D721Med (cell line): ENCODE measurements around the gene VMAC.

Experiments
- DNase-seq: peaks from one replicate; pipeline ENCODE4 v3.0.0; 2011; ENCODE audit warnings: low spot score; ENCODE audit not compliant: insufficient read length
- FAIRE-seq: peaks from 2 replicates; lab custom pipeline; 2011; peaks lifted over from hg19 to GRCh38; lab: Jason Lieb, UNC
- TF ChIP-seq, protein P1 (sequence below): IDR thresholded peaks from 2 replicates; pipeline ENCODE4 v1.5.1; 2012; ENCODE audit warnings: mild to moderate bottlenecking, control low read depth; ENCODE audit not compliant: insufficient read depth; ENCODE audit errors: missing control alignments

Gene VMAC

DNA sequence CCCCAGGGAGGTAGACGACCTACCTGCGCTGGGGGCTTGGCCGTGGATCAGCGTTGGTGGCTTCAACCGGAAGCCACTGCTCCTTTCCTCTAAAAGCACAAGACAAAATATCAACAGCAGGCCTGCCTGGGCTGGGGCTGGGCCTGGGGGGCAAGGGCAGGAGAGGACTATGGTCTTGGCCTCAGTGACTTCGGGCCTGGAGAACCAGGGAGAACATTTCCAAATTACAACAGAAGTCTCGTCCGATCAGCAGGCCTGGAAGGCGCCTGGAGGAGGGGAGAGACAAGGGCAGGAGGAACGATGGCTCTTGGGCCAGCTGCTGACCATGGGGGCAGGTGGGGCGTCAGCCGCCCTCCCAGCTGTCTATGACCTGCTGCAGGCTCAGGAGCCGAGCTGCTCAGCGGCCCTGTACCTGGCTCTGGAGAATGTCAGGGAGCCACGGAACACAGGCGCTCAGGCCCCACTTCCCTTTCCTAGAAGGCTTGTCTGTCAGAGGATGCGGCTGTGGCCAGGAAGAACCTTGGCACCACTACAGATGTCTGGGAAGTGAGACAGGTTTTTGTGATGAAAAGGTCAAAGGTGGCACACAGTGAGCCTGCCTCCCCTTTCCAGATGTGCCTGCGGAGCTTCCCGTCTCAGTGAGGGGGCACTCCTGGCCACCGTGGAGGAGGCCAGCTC lies 28.9 kb downstream of the VMAC start:
- DNase-seq (no peak), FAIRE-seq (no peak)
- TF ChIP-seq, protein P1, sequence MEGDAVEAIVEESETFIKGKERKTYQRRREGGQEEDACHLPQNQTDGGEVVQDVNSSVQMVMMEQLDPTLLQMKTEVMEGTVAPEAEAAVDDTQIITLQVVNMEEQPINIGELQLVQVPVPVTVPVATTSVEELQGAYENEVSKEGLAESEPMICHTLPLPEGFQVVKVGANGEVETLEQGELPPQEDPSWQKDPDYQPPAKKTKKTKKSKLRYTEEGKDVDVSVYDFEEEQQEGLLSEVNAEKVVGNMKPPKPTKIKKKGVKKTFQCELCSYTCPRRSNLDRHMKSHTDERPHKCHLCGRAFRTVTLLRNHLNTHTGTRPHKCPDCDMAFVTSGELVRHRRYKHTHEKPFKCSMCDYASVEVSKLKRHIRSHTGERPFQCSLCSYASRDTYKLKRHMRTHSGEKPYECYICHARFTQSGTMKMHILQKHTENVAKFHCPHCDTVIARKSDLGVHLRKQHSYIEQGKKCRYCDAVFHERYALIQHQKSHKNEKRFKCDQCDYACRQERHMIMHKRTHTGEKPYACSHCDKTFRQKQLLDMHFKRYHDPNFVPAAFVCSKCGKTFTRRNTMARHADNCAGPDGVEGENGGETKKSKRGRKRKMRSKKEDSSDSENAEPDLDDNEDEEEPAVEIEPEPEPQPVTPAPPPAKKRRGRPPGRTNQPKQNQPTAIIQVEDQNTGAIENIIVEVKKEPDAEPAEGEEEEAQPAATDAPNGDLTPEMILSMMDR = no peak

DNA sequence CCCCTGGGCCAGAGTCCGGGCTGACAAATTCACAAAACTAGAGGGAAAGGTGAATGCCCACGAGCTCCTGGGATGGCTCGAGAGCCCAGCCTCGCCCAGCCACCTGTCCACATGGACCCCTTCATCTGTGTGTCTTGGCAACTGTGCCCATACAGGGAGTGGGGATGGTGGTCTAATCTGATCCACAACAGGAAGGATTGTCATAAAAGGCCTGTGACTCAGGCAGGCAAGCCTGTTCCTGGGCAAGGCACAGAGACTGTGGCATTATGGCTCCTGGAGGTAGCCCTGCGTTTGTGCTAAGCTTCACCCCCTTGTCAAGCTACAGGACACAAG lies 29.4 kb downstream of the VMAC start:
- no peak for DNase-seq
- no peak for FAIRE-seq

DNA sequence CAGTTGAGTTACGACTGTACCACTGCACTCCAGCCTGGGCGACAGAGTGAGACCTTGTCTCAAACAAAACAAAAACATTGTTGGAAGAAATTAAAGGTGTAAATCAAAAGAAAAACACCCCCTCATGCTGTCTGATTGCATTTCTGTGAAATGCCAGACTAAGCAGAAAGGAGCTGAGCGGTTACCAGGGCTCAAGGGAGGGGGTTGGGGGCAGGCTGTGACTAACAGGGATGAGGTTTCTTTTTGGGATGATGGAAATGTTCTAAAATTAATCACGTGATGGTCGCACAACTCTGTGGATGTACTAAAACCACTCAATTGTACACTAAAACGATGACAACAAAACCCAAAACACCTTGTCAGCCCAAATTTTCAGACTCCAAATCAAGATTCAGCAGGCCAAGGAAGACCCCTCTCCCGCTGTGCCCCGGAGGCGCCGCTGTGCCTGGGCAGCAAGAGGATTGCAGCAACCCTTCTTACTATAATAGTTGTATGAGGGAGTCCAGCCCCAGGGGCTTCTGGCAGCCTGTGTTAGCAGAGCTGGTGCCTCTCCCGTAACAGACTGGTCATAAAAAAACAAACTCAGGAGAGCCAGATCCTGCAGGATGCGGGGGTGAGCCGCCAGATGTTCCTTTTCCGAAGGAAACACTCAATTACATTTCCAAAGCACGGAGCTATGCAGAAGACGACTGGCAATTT lies 30.3 kb downstream of the VMAC start:
- DNase-seq = no peak
- TF ChIP-seq, protein P1 = no peak
- no peak for FAIRE-seq

More for the DNA sequence above, 29.4 kb downstream of the VMAC start:
- TF ChIP-seq, protein P1 = no peak

DNA sequence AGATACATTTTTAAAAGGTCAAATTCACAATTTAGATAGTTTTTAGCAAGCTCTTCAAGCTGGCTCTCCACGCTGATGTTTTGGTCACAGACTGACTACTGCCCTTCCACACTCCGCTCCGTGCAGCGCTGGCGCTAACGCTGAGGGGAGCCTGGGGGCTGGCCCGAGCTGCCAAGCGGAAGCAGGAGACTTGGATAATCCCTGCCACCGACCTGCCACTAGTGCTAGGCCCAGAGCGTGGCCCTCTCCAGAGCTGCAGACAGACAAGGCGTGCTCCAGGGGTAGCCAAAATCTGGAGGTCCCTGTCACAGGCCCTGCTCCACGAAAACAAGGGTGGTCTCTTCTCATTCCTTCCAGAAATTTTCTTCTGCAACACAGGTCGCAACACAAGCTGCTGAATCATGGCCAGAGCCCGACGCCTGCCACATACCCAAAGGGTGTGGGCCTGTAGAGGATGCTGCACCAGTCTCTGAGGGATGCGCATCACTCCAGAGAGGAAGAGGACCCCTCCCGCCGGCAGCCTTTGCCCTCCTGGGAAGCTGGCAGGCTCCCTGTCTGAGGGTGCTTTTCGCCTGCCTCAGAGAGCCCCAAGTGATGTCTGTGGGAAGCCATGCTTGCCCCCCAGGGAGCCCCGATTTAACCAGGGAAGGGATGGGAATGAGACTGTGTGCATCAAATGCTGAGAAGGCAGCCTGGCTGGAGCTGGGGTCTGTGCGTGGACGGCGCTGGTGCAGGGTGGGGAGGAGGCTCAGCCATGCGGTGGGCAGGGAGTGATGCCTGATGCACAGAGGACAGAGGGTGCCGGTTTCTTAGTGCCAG lies 31.0 kb downstream of the VMAC start:
- DNase-seq = no peak
- FAIRE-seq = no peak
- TF ChIP-seq, protein P1 = no peak

DNA sequence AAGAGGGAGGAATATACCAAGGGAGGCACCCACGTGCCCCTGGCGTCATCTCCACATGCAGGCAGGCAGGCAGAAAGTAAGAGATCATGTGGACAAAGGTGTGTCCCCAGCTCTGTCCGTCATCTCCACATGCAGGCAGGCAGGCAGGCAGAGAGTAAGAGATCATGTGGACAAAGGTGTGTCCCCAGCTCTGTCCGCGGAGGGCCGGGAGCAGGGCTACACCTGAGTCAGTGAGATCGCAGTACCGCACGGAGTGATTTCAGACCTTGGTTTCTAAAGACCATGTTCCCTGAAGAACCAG lies 31.6 kb downstream of the VMAC start:
- TF ChIP-seq, protein P1 = no peak
- DNase-seq = no peak
- FAIRE-seq = no peak

DNA sequence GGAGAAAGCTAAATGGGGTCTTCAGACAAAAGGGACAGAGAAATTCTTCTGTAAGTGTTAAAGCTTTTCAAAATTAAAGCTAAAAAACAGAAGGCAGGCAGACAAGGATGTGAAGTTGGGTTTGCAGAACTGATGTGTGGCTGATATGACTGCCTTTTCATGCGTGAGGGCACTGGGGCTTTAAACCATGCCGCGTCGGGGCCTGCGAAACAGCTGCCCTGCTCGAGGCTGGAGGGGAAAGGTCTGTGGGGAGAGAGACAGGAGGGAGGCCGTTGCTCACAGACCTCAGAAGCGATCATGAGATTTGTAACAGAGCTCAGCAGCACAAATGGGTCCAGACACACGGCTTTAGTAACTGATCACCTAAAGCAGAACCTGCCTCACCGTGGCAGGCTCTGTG lies 32.9 kb downstream of the VMAC start:
- FAIRE-seq (no peak), DNase-seq (no peak)

More for the DNA sequence above, 32.9 kb downstream of the VMAC start:
- TF ChIP-seq, protein P1 = no peak
